Measurements from ENCODE around the gene ULK3. TPM values are rescaled to one million over a fixed set of nuclear protein-coding genes. Genes with fewer than 3 reads are reported as not detected.
"Not testable (repeated sequence)": the region's sequence is repeated elsewhere in the genome, so short reads cannot be mapped to it uniquely, and the experiment has no call there.

Gene ULK3
- total RNA-seq, 2 donors from 2014 or later, result 34.9 to 72.2 TPM

- H3K27me3 ChIP-seq (replicated peaks; ENCODE audit: insufficient read depth), result no peaks in the 10 kb centered on the region
- peak within 1 kb of the TSS; percentile 92 for H3K4me3 ChIP-seq
- H3K4me1 ChIP-seq (ENCODE audit: control insufficient read depth in 1 of 2, low read depth in 2 of 2), result peaks cover 12 to 18% of the 10 kb centered on the region in 2 donors
- ATAC-seq (ENCODE audit: insufficient number of reproducible peaks, low FRiP score, low read depth), result no peak
- DNase-seq (ENCODE audit: low spot score), result peak; percentile 49
- H3K9me3 ChIP-seq, result no peaks in the 10 kb centered on the region
- peak within 1 kb of the TSS; percentile 57 to 71 for H3K27ac ChIP-seq
- TF ChIP-seq, protein P1, sequence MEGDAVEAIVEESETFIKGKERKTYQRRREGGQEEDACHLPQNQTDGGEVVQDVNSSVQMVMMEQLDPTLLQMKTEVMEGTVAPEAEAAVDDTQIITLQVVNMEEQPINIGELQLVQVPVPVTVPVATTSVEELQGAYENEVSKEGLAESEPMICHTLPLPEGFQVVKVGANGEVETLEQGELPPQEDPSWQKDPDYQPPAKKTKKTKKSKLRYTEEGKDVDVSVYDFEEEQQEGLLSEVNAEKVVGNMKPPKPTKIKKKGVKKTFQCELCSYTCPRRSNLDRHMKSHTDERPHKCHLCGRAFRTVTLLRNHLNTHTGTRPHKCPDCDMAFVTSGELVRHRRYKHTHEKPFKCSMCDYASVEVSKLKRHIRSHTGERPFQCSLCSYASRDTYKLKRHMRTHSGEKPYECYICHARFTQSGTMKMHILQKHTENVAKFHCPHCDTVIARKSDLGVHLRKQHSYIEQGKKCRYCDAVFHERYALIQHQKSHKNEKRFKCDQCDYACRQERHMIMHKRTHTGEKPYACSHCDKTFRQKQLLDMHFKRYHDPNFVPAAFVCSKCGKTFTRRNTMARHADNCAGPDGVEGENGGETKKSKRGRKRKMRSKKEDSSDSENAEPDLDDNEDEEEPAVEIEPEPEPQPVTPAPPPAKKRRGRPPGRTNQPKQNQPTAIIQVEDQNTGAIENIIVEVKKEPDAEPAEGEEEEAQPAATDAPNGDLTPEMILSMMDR (IDR thresholded peaks at IDR 0.05), result peak; percentile 43
- peaks cover 6% of the 10 kb centered on the region for H3K36me3 ChIP-seq
These were observed 47.1 kb upstream of the ULK3 start, which contains the start of gene MPI for GRCh38 chr15:74889883-74890664. Gene MPI, plus strand, starts transcription at chr15:74890042. Its CDS starts 32 bp downstream, at chr15:74890074.

- no peaks in the 10 kb centered on the region for H3K9me3 ChIP-seq
- TF ChIP-seq, protein P1 (IDR thresholded peaks at IDR 0.05), result no peak
- H3K4me1 ChIP-seq (ENCODE audit: control insufficient read depth in 1 of 2, low read depth in 2 of 2), result peaks cover 12 to 18% of the 10 kb centered on the region in 2 donors
- H3K36me3 ChIP-seq, result peaks cover 6% of the 10 kb centered on the region
- no peak for DNase-seq (ENCODE audit: low spot score)
- H3K4me3 ChIP-seq, result peak overlapping the region; percentile 92
- peak overlapping the region in 1 of 2 donors; percentile 57 for H3K27ac ChIP-seq
- peak; percentile 18 for ATAC-seq (ENCODE audit: insufficient number of reproducible peaks, low FRiP score, low read depth)
- H3K27me3 ChIP-seq (replicated peaks; ENCODE audit: insufficient read depth), result no peaks in the 10 kb centered on the region
These were observed 46.5 kb upstream of the ULK3 start for GRCh38 chr15:74889390-74889882.

GRCh38 chr15:74888716-74889115, 45.8 kb upstream of the ULK3 start:
- Histone ChIP-seq H3K27me3 (replicated peaks; ENCODE audit: insufficient read depth) (no peaks in the 10 kb centered on the region), H3K4me1 (ENCODE audit: control insufficient read depth in 1 of 2, low read depth in 2 of 2) (peaks cover 12 to 18% of the 10 kb centered on the region in 2 donors), H3K9me3 (no peaks in the 10 kb centered on the region), H3K36me3 (peaks cover 6% of the 10 kb centered on the region), H3K27ac (peak overlapping the region in 1 of 2 donors; percentile 57), H3K4me3 (no peak overlapping the region)
- TF ChIP-seq, protein P1 (IDR thresholded peaks at IDR 0.05), result no peak
- DNase-seq (ENCODE audit: low spot score) (no peak), ATAC-seq (ENCODE audit: insufficient number of reproducible peaks, low FRiP score, low read depth) (no peak)

GRCh38 chr15:74887537-74888193, 44.7 kb upstream of the ULK3 start:
- H3K9me3 ChIP-seq; ATAC-seq (ENCODE audit: insufficient number of reproducible peaks, low FRiP score, low read depth); H3K27ac ChIP-seq; H3K36me3 ChIP-seq; DNase-seq (ENCODE audit: low spot score); H3K4me3 ChIP-seq; H3K27me3 ChIP-seq (replicated peaks; ENCODE audit: insufficient read depth): not testable (repeated sequence)
- peaks cover 12 to 18% of the 10 kb centered on the region in 2 donors for H3K4me1 ChIP-seq (ENCODE audit: control insufficient read depth in 1 of 2, low read depth in 2 of 2)

DNA sequence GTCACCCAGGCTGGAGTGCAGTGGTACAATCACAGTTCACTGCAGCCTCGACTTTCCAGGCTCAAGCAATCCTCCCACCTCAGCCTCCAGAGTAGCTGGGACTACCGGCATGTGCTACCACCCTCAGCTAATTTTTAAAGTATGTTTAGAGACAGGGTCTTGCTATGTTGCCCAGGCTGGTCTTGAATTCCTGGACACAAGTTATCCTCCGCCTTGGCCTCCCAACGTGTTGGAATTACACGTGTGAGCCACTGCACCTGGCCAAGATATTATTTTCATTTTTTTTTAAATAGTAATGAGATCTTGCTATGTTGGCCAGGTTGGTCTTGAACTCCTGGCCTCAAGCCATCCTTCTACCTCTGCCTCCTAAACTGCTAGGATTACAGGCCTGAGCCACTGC, 42.5 kb upstream of the ULK3 start:
- Histone ChIP-seq H3K36me3 (no peaks in the 10 kb centered on the region), H3K9me3 (no peaks in the 10 kb centered on the region), H3K27ac (no peak overlapping the region), H3K27me3 (replicated peaks; ENCODE audit: insufficient read depth) (no peaks in the 10 kb centered on the region), H3K4me3 (no peak overlapping the region), H3K4me1 (ENCODE audit: control insufficient read depth in 1 of 2, low read depth in 2 of 2) (peaks cover 6 to 13% of the 10 kb centered on the region in 2 donors)
- DNase-seq (ENCODE audit: low spot score) (no peak), ATAC-seq (ENCODE audit: insufficient number of reproducible peaks, low FRiP score, low read depth) (no peak)
- TF ChIP-seq, protein P1 (IDR thresholded peaks at IDR 0.05), result no peak

All from thoracic aorta (tissue), 2 donors.